Liver (tissue), 9 donors: ENCODE data around the gene CD244. TPM values are rescaled to one million over a fixed set of nuclear protein-coding genes. Genes with fewer than 3 reads are reported as not detected.

ENCODE experiments used
- DNase-seq: peaks from one replicate; pipeline ENCODE4 v3.0.0-alpha.2; 2017; ENCODE audit warnings: low spot score
- H3K27ac ChIP-seq, 2 donors: one replicate each; pipeline ENCODE4 v1.7.0; 2013; ENCODE audit warnings: inconsistent platforms in 2 of 2, low read length in 2 of 2, control low read depth in 1 of 2, low read depth in 1 of 2, mild to moderate bottlenecking in 1 of 2
- H3K27me3 ChIP-seq, 4 donors: one replicate each; pipeline versions ENCODE4 v1.6.1 to v1.7.0; 2013; ENCODE audit warnings: low read length in 3 of 4, inconsistent platforms in 1 of 4, mild to moderate bottlenecking in 1 of 4, moderate library complexity in 1 of 4; ENCODE audit not compliant: control insufficient read depth in 4 of 4, insufficient read depth in 4 of 4
- H3K36me3 ChIP-seq, 4 donors: one replicate each; pipeline versions ENCODE4 v1.6.1 to v1.7.0; 2013; ENCODE audit warnings: low read length in 3 of 4, mild to moderate bottlenecking in 3 of 4, low read depth in 1 of 4, moderate library complexity in 1 of 4; ENCODE audit not compliant: control insufficient read depth in 4 of 4, insufficient read depth in 3 of 4
- H3K4me1 ChIP-seq, 4 donors: one replicate each; pipeline versions ENCODE4 v1.6.1 to v1.7.0; 2013; ENCODE audit warnings: low read length in 3 of 4, mild to moderate bottlenecking in 3 of 4, moderate library complexity in 1 of 4; ENCODE audit not compliant: control insufficient read depth in 4 of 4, insufficient read depth in 4 of 4
- H3K4me3 ChIP-seq, 3 donors: one replicate each; pipeline versions ENCODE4 v1.6.1 to v1.7.0; 2013; ENCODE audit warnings: low read length in 3 of 3, control low read depth in 1 of 3, low read depth in 1 of 3, mild to moderate bottlenecking in 1 of 3
- H3K9ac ChIP-seq, 2 donors: one replicate each; pipeline ENCODE4 v1.7.0; 2013; ENCODE audit warnings: low read length in 2 of 2, mild to moderate bottlenecking in 2 of 2, moderate library complexity in 2 of 2, control low read depth in 1 of 2, low read depth in 1 of 2
- H3K9me3 ChIP-seq, 4 donors: one replicate each; pipeline versions ENCODE4 v1.6.1 to v1.7.0; 2013; ENCODE audit warnings: low read length in 3 of 4; ENCODE audit not compliant: control insufficient read depth in 4 of 4
- EGR1 ChIP-seq, 2 donors: IDR thresholded peaks; 2 replicates each; pipeline ENCODE4 v1.6.1; 2016 to 2018; ENCODE audit warnings: antibody characterized with exemption in 2 of 2, low read depth in 2 of 2
- FOXA1 ChIP-seq: IDR thresholded peaks from 2 replicates; pipeline ENCODE4 v1.6.1; 2016; ENCODE audit warnings: antibody characterized with exemption
- FOXA2 ChIP-seq: IDR thresholded peaks from 2 replicates; pipeline ENCODE4 v1.6.1; 2016; ENCODE audit warnings: antibody characterized with exemption
- GABPA ChIP-seq, 2 donors: IDR thresholded peaks in 1 of 2; conservative IDR thresholded peaks in 1 of 2; 2 replicates each; pipeline ENCODE4 v1.6.1; 2016; ENCODE audit warnings: antibody characterized with exemption in 2 of 2, mild to moderate bottlenecking in 1 of 2, moderate library complexity in 1 of 2
- HNF4A ChIP-seq, 2 donors: conservative IDR thresholded peaks; 2 replicates each; pipeline ENCODE4 v1.6.1; 2016; ENCODE audit warnings: antibody characterized with exemption in 2 of 2, mild to moderate bottlenecking in 2 of 2
- HNF4G ChIP-seq: IDR thresholded peaks from 2 replicates; pipeline ENCODE4 v1.6.1; 2016; ENCODE audit warnings: antibody characterized with exemption
- JUND ChIP-seq, 2 donors: IDR thresholded peaks; 2 replicates each; pipeline ENCODE4 v1.6.1; 2016; ENCODE audit warnings: antibody characterized with exemption in 2 of 2
- NR2F2 ChIP-seq: IDR thresholded peaks from 2 replicates; pipeline ENCODE4 v1.6.1; 2016; ENCODE audit warnings: antibody characterized with exemption
- RAD21 ChIP-seq, 2 donors: IDR thresholded peaks; 2 replicates each; pipeline ENCODE4 v1.6.1; 2016; ENCODE audit warnings: antibody characterized with exemption in 2 of 2, mild to moderate bottlenecking in 2 of 2
- RXRA ChIP-seq, 2 donors: IDR thresholded peaks; 2 replicates each; pipeline ENCODE4 v1.6.1; 2017 to 2018; ENCODE audit warnings: antibody characterized with exemption in 2 of 2, mild to moderate bottlenecking in 1 of 2
- SP1 ChIP-seq: IDR thresholded peaks from 2 replicates; pipeline ENCODE4 v1.6.1; 2018; ENCODE audit warnings: antibody characterized with exemption, mild to moderate bottlenecking
- TAF1 ChIP-seq: conservative IDR thresholded peaks from 2 replicates; pipeline ENCODE4 v1.6.1; 2016; ENCODE audit warnings: antibody characterized with exemption, mild to moderate bottlenecking
- YY1 ChIP-seq: IDR thresholded peaks from 2 replicates; pipeline ENCODE4 v1.6.1; 2016; ENCODE audit warnings: antibody characterized with exemption, mild to moderate bottlenecking
- WGBS: extraction: QIAGEN DNeasy Blood & Tissue Kit; methylation state at CpG from one replicate; pipeline ENCODE4 v1.1.7; 2013; 5-methylcytosine and 5-hydroxymethylcytosine counted together
- polyA plus RNA-seq, 2 donors: library from polyadenylated mRNA; stranded (reverse) in 1 of 2; unstranded in 1 of 2; fragments of 200-250 nt in 1 of 2; fragments of >200 nt in 1 of 2; fragmentation: Nextera tagmentation in 1 of 2; extraction: Ambion mirVana in 1 of 2; gene quantifications; one replicate each; pipeline versions ENCODE4 v1.2.1 to v1.2.3, GENCODE V29; 2013 to 2015
- total RNA-seq, 2 donors: library from RNA; depleted of rRNA; stranded (reverse); fragments of >200 nt; gene quantifications; one replicate each; pipeline ENCODE4 v1.2.3, GENCODE V29; 2014
- TF ChIP-seq, protein P1 (sequence below): IDR thresholded peaks from 2 replicates; pipeline ENCODE4 v1.6.1; 2016; ENCODE audit warnings: antibody characterized with exemption
- TF ChIP-seq, protein P2 (sequence below): IDR thresholded peaks from 2 replicates; pipeline ENCODE4 v1.6.1; 2016; ENCODE audit warnings: antibody characterized with exemption
- TF ChIP-seq, protein P3 (sequence below): IDR thresholded peaks from 2 replicates; pipeline ENCODE4 v1.6.1; 2016; ENCODE audit warnings: antibody characterized with exemption
- TF ChIP-seq, protein P4 (sequence below): IDR thresholded peaks from 2 replicates; pipeline ENCODE4 v1.6.1; 2016; ENCODE audit warnings: antibody characterized with exemption, mild to moderate bottlenecking
- TF ChIP-seq, protein P5 (sequence below): fragments of 150-350 bp; IDR thresholded peaks from 2 replicates; pipeline ENCODE4 v1.5.1; 2017; ENCODE audit warnings: improper control_type of control experiment, low read depth, low read length; ENCODE audit not compliant: missing input control
- donor health status: healthy.
- donor health status: healthy.
- donor health status: healthy.
- donor health status: healthy.
- donor health status: healthy.

Gene CD244
- total and polyA plus RNA-seq, 4 donors: 0.85 to 6.6 (median 1.8) TPM

DNA sequence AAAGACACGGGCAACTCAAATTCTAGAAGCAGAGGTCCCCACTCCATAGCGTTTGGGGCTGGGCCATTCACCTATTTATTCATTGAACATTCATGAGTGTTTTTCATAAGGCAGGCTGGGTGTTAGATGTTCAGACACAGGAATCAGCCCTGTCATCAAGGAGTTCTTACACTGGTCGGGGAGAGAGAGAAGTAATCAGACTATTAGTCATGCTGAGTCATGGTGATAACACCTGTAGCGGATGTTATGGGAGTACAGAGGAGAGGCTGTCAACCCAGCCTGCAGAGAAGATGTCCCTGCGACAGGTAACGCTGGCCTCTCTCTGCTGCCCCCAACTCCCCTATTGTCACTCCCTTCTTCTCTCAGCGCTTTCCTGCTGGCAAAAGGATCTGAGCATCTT lies 49.5 kb downstream of the CD244 start:
- 83% methylated on average over 7 of the region's 7 CpGs for WGBS
- DNase-seq: no peak
- Histone ChIP-seq H3K9me3 (no peaks in the 10 kb centered on the region), H3K27me3 (no peaks in the 10 kb centered on the region), H3K9ac (no peak overlapping the region), H3K36me3 (no peaks in the 10 kb centered on the region), H3K4me3 (no peak overlapping the region), H3K27ac (no peak overlapping the region), H3K4me1 (no peaks in the 10 kb centered on the region)
- TF ChIP-seq RAD21 (IDR thresholded peaks at IDR 0.05): no peak
- no peak for TF ChIP-seq EGR1 (IDR thresholded peaks at IDR 0.05; ENCODE audit: low read depth in 2 of 2)
- TF ChIP-seq, protein P1, sequence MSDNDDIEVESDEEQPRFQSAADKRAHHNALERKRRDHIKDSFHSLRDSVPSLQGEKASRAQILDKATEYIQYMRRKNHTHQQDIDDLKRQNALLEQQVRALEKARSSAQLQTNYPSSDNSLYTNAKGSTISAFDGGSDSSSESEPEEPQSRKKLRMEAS: no peak
- no peak for TF ChIP-seq HNF4G
- no peak for TF ChIP-seq YY1
- TF ChIP-seq FOXA2: no peak
- TF ChIP-seq SP1: no peak
- no peak for TF ChIP-seq JUND (IDR thresholded peaks at IDR 0.05)
- no peak for TF ChIP-seq GABPA (IDR thresholded peaks at IDR 0.05 in 1 of 2, conservative IDR thresholded peaks at IDR 0.05 in 1 of 2)
- TF ChIP-seq FOXA1: no peak
- TF ChIP-seq, protein P2, sequence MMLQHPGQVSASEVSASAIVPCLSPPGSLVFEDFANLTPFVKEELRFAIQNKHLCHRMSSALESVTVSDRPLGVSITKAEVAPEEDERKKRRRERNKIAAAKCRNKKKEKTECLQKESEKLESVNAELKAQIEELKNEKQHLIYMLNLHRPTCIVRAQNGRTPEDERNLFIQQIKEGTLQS: no peak
- TF ChIP-seq, protein P3, sequence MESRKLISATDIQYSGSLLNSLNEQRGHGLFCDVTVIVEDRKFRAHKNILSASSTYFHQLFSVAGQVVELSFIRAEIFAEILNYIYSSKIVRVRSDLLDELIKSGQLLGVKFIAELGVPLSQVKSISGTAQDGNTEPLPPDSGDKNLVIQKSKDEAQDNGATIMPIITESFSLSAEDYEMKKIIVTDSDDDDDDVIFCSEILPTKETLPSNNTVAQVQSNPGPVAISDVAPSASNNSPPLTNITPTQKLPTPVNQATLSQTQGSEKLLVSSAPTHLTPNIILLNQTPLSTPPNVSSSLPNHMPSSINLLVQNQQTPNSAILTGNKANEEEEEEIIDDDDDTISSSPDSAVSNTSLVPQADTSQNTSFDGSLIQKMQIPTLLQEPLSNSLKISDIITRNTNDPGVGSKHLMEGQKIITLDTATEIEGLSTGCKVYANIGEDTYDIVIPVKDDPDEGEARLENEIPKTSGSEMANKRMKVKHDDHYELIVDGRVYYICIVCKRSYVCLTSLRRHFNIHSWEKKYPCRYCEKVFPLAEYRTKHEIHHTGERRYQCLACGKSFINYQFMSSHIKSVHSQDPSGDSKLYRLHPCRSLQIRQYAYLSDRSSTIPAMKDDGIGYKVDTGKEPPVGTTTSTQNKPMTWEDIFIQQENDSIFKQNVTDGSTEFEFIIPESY: no peak

DNA sequence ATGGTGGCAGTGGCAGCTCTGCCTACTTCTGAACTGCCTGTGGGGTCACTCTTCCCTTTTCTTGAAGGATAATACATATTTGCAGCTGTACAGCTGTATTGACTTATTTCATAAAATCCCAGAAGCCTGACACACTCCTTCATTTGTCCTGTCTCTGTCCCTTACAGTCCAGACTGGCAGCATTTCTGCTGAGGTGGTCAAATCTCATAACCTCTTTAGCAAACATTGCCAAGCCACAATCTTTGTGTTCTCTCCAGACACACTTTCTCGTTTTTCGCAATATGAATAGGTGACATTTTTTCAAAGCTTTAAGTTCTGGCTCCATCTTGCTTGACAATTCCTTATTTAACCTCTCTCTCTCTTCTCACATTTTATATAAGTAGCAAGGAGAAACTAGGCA lies 51.5 kb downstream of the CD244 start:
- WGBS: 79% methylated on average over 2 of the region's 2 CpGs
- H3K9me3 ChIP-seq: peaks cover 0 to 2% (median 0%) of the 10 kb centered on the region in 4 donors
- H3K4me1 ChIP-seq: no peaks in the 10 kb centered on the region
- no peak overlapping the region for H3K27ac ChIP-seq
- H3K27me3 ChIP-seq: no peaks in the 10 kb centered on the region
- TF ChIP-seq NR2F2 (no peak), GABPA (IDR thresholded peaks at IDR 0.05 in 1 of 2, conservative IDR thresholded peaks at IDR 0.05 in 1 of 2) (no peak), EGR1 (IDR thresholded peaks at IDR 0.05; ENCODE audit: low read depth in 2 of 2) (no peak), SP1 (no peak), RXRA (IDR thresholded peaks at IDR 0.05) (no peak), HNF4A (conservative IDR thresholded peaks at IDR 0.05) (no peak), YY1 (no peak), FOXA1 (no peak), HNF4G (no peak), RAD21 (IDR thresholded peaks at IDR 0.05) (no peak), JUND (IDR thresholded peaks at IDR 0.05) (no peak), TAF1 (no peak)
- TF ChIP-seq, protein P4, sequence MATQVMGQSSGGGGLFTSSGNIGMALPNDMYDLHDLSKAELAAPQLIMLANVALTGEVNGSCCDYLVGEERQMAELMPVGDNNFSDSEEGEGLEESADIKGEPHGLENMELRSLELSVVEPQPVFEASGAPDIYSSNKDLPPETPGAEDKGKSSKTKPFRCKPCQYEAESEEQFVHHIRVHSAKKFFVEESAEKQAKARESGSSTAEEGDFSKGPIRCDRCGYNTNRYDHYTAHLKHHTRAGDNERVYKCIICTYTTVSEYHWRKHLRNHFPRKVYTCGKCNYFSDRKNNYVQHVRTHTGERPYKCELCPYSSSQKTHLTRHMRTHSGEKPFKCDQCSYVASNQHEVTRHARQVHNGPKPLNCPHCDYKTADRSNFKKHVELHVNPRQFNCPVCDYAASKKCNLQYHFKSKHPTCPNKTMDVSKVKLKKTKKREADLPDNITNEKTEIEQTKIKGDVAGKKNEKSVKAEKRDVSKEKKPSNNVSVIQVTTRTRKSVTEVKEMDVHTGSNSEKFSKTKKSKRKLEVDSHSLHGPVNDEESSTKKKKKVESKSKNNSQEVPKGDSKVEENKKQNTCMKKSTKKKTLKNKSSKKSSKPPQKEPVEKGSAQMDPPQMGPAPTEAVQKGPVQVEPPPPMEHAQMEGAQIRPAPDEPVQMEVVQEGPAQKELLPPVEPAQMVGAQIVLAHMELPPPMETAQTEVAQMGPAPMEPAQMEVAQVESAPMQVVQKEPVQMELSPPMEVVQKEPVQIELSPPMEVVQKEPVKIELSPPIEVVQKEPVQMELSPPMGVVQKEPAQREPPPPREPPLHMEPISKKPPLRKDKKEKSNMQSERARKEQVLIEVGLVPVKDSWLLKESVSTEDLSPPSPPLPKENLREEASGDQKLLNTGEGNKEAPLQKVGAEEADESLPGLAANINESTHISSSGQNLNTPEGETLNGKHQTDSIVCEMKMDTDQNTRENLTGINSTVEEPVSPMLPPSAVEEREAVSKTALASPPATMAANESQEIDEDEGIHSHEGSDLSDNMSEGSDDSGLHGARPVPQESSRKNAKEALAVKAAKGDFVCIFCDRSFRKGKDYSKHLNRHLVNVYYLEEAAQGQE: no peak
- TF ChIP-seq, protein P5, sequence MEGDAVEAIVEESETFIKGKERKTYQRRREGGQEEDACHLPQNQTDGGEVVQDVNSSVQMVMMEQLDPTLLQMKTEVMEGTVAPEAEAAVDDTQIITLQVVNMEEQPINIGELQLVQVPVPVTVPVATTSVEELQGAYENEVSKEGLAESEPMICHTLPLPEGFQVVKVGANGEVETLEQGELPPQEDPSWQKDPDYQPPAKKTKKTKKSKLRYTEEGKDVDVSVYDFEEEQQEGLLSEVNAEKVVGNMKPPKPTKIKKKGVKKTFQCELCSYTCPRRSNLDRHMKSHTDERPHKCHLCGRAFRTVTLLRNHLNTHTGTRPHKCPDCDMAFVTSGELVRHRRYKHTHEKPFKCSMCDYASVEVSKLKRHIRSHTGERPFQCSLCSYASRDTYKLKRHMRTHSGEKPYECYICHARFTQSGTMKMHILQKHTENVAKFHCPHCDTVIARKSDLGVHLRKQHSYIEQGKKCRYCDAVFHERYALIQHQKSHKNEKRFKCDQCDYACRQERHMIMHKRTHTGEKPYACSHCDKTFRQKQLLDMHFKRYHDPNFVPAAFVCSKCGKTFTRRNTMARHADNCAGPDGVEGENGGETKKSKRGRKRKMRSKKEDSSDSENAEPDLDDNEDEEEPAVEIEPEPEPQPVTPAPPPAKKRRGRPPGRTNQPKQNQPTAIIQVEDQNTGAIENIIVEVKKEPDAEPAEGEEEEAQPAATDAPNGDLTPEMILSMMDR: no peak
- TF ChIP-seq, protein P3: no peak
- TF ChIP-seq, protein P2: no peak
- H3K9ac ChIP-seq: no peak overlapping the region
- DNase-seq: no peak
- H3K4me3 ChIP-seq: no peak overlapping the region
- no peaks in the 10 kb centered on the region for H3K36me3 ChIP-seq
